VCaP (cell line): Measurements from ENCODE around the gene CCIN.

Experiments
- H3K27ac ChIP-seq: fragments of 450-650 bp; 2 replicates; pipeline ENCODE4 v1.5.1; 2017
- CTCF ChIP-seq: fragments of 450-650 bp; conservative IDR thresholded peaks from 2 replicates; pipeline ENCODE4 v1.5.1; 2017; ENCODE audit warnings: mild to moderate bottlenecking, moderate library complexity

CCIN gene

GRCh38 chr9:36194326-36195000, 25.3 kb downstream of the CCIN start:
- TF ChIP-seq CTCF, result no peak
- H3K27ac ChIP-seq, result no peak overlapping the region

GRCh38 chr9:36204906-36205547, 35.8 kb downstream of the CCIN start:
- H3K27ac ChIP-seq, result no peak overlapping the region
- peak; percentile 64 for TF ChIP-seq CTCF

- no peak for TF ChIP-seq CTCF
- no peak overlapping the region for H3K27ac ChIP-seq
Measured at GRCh38 chr9:36207016-36207415, 37.8 kb downstream of the CCIN start.

- TF ChIP-seq CTCF, result no peak
Measured at GRCh38 chr9:36207546-36208012, 38.4 kb downstream of the CCIN start.

GRCh38 chr9:36208521-36209253, 39.5 kb downstream of the CCIN start:
- no peak for TF ChIP-seq CTCF
- no peak overlapping the region for H3K27ac ChIP-seq

More at GRCh38 chr9:36207546-36208012, 38.4 kb downstream of the CCIN start:
- H3K27ac ChIP-seq, result no peak overlapping the region

GRCh38 chr9:36210722-36211121, 41.5 kb downstream of the CCIN start:
- no peak overlapping the region for H3K27ac ChIP-seq
- TF ChIP-seq CTCF, result no peak

- no peak for TF ChIP-seq CTCF
- H3K27ac ChIP-seq, result no peak overlapping the region
Measured at GRCh38 chr9:36211510-36211909, 42.3 kb downstream of the CCIN start.
